Measurements from ENCODE around the gene MOB3B. TPM values are rescaled to one million over a fixed set of nuclear protein-coding genes. Genes with fewer than 3 reads are reported as not detected.
A peak's percentile ranks its signal among the peaks of the same experiment; 100 is the strongest.

MOB3B gene
- total RNA-seq, 2 donors from 2014 or later = 4.3 to 6.0 TPM

DNA sequence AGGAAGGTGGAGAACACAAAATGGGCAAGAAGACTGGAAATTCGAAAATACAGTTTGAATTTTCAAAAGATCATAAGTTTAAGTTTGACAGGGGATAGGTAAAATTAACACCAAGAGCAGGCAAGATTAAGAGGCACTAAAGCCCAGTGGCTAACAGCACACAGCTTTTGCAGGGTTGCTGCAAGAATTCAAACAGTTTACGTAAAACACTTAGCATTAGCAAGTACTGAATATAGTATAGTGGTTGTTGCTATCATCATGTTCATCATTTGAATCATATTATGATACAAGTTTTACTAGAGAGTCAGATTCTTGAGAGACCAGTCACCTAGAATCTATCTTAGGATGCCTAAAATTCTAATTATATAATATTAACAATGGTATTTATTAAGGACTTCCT, 66.8 kb downstream of the MOB3B start:
- intact Hi-C loops (cut with DNase I) = no loop called here
- ATAC-seq = no peak
- DNase-seq = no peak
- Histone ChIP-seq H3K27me3 (no peaks in the 10 kb centered on the region), H3K4me1 (peaks cover 12% of the 10 kb centered on the region), H3K9me3 (no peaks in the 10 kb centered on the region), H3K27ac (no peak overlapping the region), H3K4me3 (no peak overlapping the region), H3K36me3 (replicated peaks in 1 of 2; ENCODE audit: insufficient read depth in 1 of 2, low read depth in 2 of 2) (no peaks in the 10 kb centered on the region)
- TF ChIP-seq POLR2A (IDR thresholded peaks at IDR 0.05) = no peak
- TF ChIP-seq, protein P1, sequence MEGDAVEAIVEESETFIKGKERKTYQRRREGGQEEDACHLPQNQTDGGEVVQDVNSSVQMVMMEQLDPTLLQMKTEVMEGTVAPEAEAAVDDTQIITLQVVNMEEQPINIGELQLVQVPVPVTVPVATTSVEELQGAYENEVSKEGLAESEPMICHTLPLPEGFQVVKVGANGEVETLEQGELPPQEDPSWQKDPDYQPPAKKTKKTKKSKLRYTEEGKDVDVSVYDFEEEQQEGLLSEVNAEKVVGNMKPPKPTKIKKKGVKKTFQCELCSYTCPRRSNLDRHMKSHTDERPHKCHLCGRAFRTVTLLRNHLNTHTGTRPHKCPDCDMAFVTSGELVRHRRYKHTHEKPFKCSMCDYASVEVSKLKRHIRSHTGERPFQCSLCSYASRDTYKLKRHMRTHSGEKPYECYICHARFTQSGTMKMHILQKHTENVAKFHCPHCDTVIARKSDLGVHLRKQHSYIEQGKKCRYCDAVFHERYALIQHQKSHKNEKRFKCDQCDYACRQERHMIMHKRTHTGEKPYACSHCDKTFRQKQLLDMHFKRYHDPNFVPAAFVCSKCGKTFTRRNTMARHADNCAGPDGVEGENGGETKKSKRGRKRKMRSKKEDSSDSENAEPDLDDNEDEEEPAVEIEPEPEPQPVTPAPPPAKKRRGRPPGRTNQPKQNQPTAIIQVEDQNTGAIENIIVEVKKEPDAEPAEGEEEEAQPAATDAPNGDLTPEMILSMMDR (IDR thresholded peaks at IDR 0.05) = no peak
- 73 to 80% methylated on average over 2 of the region's 2 CpGs for WGBS, 2 donors

DNA sequence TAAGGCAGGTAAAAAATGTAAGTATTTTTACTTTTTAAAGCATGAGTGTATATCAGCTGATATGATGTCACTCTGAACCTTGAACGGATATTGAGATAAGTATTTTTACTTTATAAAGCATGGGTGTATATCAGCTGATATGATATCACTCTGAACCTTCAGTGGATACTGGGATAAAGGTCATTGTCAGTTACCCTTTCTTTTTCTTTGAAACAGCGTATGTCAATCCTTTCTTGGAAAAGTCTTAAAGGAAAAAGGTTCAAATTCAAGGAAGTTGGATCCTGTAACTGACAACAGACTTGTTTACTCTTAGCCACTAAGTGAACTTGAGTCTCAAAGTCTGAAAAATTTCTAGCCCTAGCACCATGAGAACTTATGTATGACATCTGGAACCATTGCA, 67.2 kb downstream of the MOB3B start:
- H3K27me3 ChIP-seq = no peaks in the 10 kb centered on the region
- 22 to 27% methylated on average over 2 of the region's 2 CpGs for WGBS, 2 donors
- H3K36me3 ChIP-seq (replicated peaks in 1 of 2; ENCODE audit: insufficient read depth in 1 of 2, low read depth in 2 of 2) = no peaks in the 10 kb centered on the region
- no peak for DNase-seq
- ATAC-seq = peak; percentile 67
- H3K27ac ChIP-seq = no peak overlapping the region
- H3K4me3 ChIP-seq = no peak overlapping the region
- H3K4me1 ChIP-seq = peaks cover 16% of the 10 kb centered on the region
- no peaks in the 10 kb centered on the region for H3K9me3 ChIP-seq
- intact Hi-C loops (cut with DNase I) = no loop called here
- TF ChIP-seq, protein P1 (IDR thresholded peaks at IDR 0.05) = no peak
- TF ChIP-seq POLR2A (IDR thresholded peaks at IDR 0.05) = no peak

DNA sequence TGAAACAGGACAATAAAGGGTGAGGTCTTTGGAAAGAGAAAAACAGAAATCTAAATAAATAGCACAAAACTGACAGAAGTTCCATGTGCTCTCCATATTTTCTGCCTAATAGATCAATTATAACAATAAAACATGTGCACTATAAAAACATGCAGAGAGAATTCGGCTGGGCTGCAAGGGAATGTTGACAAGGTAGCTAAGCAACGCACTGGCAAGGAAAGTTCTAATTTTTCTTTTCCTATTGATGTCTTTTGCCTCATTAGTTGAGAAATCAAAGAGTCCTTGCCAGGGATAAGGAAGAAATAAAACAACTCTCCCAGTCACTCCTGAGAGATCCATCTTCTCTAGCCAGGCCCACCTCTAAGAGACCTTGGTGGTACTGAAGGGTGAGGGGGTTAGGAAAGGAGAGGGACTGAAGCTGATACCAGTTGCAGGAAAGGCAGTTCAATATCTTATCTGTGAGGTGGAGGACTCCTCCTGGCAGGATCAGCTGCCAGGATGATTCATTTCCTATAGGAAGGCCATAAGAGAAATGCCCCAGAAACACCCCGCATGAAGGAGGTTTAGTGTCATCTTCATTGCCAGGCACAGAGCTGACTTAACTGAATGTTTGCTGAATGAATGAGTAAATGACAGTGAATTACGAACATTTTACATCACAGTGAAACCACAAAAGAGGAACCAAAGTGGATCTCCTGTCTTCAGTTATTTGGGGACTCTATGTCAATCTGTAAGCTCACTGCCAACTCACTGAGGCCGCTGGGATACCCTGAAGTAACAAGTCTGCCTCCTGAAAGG, 69.2 kb downstream of the MOB3B start:
- 61 to 76% methylated on average over 5 of the region's 5 CpGs for WGBS, 2 donors
- no peak for TF ChIP-seq POLR2A (IDR thresholded peaks at IDR 0.05)
- TF ChIP-seq, protein P1 (IDR thresholded peaks at IDR 0.05) = no peak
- Histone ChIP-seq H3K4me3 (no peak overlapping the region), H3K9me3 (no peaks in the 10 kb centered on the region), H3K4me1 (peaks cover 22% of the 10 kb centered on the region), H3K27ac (no peak overlapping the region), H3K36me3 (replicated peaks in 1 of 2; ENCODE audit: insufficient read depth in 1 of 2, low read depth in 2 of 2) (no peaks in the 10 kb centered on the region), H3K27me3 (no peaks in the 10 kb centered on the region)
- intact Hi-C loops (cut with DNase I) = no loop called here
- ATAC-seq (no peak), DNase-seq (peak in 1 of 4 donors; percentile 35)

DNA sequence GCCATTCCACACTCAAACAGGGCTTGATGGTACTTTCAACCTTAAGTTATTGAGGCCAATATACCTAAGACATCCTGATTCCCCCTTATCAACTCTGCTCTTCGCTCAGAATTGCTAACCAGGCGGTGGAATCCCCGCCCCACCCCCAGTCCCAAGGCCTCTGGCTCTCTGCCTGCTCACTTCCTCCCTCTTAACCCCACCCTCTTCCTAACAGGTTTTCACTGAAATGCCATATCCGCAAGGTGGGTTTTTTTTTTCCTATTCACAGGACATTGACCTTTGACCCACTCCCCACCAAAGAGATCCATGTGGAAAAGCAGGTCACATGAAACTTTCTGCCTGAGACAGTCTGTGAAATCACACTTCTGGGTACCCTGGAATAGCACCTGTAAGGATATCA, 72.2 kb downstream of the MOB3B start:
- WGBS, 2 donors = 20 to 27% methylated on average over 4 of the region's 4 CpGs
- peak in 3 of 4 donors; percentile 28 to 63 (median 43) for DNase-seq
- Histone ChIP-seq H3K27me3 (no peaks in the 10 kb centered on the region), H3K4me3 (no peak overlapping the region), H3K9me3 (no peaks in the 10 kb centered on the region), H3K4me1 (peaks cover 18% of the 10 kb centered on the region), H3K27ac (no peak overlapping the region), H3K36me3 (replicated peaks in 1 of 2; ENCODE audit: insufficient read depth in 1 of 2, low read depth in 2 of 2) (no peaks in the 10 kb centered on the region)
- intact Hi-C loops (cut with DNase I) = no loop called here
- ATAC-seq = peak; percentile 39
- TF ChIP-seq, protein P1 (IDR thresholded peaks at IDR 0.05) = no peak
- no peak for TF ChIP-seq POLR2A (IDR thresholded peaks at IDR 0.05)
